ENCODE data around the gene NT5M.
"Not testable (repeated sequence)": the region's sequence is repeated elsewhere in the genome, so short reads cannot be mapped to it uniquely, and the experiment has no call there.

GRCh38 chr17:17383431-17384290, 80.5 kb downstream of the NT5M start:
- TF ChIP-seq CTCF (IDR thresholded peaks at IDR 0.05 in 2 of 3, conservative IDR thresholded peaks at IDR 0.05 in 1 of 3; ENCODE audit: borderline replicate concordance in 1 of 3, insufficient read depth in 1 of 3, low read depth in 2 of 3, low read length in 2 of 3); EZH2phosphoT487 (IDR thresholded peaks at IDR 0.05; ENCODE audit: borderline replicate concordance); POLR2A (IDR thresholded peaks at IDR 0.05; ENCODE audit: borderline replicate concordance, extremely low read depth, insufficient read depth, insufficient read length); EZH2 (IDR thresholded peaks at IDR 0.05); POLR2AphosphoS5 (IDR thresholded peaks at IDR 0.05; ENCODE audit: low read depth, low read length); CBX3 (IDR thresholded peaks at IDR 0.05; ENCODE audit: low read depth): not testable (repeated sequence)
